GM19193 (cell line): ENCODE results near the gene CCSER1.

ENCODE experiments used
- POLR2A ChIP-seq: IDR thresholded peaks from 4 replicates; pipeline ENCODE4 v1.6.1; 2011; ENCODE audit not compliant: insufficient read depth, insufficient read length; ENCODE audit errors: extremely low read depth

The CCSER1 gene

DNA sequence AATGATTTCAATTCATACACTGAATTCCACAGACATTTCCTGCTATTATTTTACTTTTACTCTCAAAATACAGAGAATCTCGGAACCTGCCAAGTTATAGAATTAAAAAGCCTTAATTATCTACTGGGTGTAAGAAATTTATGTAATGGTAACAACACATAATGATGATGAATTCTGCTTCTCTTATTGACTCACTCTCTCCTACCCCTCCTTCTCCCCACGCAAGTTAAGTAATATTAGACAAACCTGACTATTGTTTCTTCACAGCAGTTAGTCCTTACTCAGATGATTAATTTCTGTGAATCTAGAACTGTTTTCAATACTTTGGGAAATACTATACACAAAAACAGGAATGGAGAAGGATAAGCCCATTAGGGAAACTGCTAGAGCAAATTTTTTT is 762.0 kb downstream of the CCSER1 start:
- no peak for TF ChIP-seq POLR2A

DNA sequence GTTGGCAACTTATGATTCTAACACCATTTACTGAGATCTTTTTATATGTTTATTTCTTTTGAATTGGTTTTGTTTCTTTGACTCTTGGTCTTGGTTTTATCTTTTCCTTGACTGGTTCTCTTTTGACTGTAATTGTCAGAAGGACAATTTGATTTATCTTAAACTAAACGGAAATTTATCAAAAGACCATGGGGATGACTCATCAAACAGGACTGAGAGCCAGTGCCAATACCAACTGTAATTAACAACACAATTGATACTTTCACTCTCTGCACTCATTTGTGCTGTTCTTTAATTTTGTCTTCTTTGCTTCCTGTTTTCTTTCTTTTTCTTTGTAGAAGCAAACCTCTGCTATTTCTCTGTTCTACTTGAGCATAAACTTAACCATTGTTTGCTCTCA is 776.8 kb downstream of the CCSER1 start:
- no peak for TF ChIP-seq POLR2A

DNA sequence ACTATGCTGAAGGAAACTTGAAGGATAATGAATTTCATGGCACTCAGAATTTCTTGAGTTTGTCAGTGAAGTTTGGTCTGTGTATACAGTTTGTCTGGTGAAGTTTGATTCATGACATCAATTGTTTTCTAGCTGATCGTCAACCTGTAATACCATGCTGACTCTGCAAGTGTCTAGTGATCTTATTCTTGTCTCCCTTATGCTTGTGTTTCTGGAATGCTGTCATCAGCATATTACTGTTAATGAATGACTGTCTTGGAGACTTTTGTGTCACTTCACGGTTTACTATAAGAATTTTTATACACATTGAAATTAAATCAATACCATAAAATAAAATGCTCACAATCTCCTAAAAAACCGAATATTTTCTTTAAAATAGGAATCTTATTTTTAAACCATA is 779.0 kb downstream of the CCSER1 start:
- no peak for TF ChIP-seq POLR2A

DNA sequence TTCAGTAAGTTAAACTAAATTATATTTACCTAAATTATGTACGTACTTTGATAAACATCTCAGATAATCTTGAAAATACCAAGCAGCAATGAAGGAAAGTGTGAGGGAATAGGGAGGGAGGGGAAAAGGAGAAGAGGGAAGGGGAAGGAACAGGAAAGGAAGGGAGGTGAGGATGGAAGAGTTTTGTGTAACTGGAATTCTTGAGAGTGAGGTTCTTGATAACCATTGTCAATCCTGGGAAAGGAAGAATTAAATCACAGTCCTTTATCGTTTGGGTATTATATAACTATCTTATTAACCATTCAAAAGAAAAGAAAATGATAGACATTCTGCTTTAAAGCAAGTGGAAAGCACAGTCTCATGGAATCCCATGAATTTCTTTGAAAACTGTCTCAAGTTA is 795.0 kb downstream of the CCSER1 start:
- TF ChIP-seq POLR2A = no peak

DNA sequence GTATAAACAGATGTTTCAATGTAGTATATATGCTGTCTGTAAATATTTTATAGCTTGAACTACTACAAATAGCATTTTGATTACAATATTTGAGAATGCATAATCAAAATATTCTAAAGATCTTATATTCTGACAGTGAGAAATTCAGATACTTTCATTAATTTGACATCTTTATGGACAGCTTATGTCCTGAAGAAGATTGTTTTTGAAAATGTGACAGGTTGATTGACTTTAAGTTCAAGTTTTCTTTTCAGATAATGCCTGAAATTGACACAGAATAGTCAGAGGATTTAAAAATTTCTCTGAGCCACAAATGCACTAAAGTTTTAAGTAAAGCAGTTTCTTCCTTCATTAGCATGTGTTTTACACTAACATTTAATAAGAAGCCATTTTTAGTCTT is 799.8 kb downstream of the CCSER1 start:
- no peak for TF ChIP-seq POLR2A

DNA sequence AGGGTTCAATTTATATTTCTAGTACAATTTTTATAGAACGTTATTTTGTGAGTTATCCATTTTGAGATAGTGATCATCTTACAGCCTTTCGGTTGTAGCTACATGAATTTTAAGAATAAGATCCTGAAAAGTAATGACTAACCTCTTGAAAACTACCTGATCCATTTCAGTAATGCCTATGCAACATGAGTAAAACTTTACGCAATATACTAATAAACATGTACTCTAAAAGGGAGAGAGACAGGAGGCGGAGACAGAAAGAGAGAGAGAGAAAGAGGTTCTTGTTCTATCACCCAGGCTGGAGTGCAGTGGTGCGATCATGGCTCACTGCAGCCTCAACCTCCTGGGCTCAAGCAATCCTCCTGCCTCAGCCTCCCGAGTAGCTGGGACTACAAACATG is 816.1 kb downstream of the CCSER1 start:
- TF ChIP-seq POLR2A = no peak

DNA sequence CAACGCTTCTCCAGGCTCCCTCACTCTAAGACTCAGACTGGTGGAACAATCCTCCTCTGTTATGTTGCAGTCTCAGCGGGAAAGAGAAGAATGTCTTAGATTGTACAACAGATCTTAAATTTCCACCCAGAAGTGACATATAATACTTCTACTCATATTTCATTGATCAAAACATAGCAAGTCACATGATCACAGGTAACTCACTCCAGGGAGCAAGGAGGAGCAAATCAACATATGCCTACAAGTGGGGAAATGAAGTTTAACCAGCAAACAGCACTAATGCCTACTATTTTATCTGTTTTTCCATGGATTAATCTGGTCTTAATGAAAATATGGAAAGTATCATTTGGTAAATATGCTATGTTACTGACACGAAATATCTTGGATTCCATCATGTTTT is 819.8 kb downstream of the CCSER1 start:
- no peak for TF ChIP-seq POLR2A

DNA sequence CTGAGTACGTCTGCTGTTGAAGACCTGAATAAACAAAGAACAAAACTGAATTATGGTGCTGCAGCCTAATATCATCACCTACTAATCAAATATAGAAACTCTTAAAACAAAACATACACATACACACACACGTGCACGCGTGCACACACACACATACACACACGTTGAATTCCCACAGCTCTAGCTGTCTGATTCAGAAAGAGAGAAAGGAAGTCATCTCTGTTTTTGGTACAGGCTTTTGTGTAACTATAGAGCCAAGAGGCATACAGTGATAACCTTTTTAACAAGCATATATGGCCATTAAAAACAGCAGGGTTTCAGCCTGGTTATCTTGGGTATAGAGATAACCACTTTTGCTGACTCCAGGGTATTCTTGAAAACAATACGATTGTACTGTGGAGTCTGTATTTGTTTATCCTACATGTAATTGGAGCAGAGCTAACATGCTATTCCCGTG is 823.2 kb downstream of the CCSER1 start:
- TF ChIP-seq POLR2A = no peak

DNA sequence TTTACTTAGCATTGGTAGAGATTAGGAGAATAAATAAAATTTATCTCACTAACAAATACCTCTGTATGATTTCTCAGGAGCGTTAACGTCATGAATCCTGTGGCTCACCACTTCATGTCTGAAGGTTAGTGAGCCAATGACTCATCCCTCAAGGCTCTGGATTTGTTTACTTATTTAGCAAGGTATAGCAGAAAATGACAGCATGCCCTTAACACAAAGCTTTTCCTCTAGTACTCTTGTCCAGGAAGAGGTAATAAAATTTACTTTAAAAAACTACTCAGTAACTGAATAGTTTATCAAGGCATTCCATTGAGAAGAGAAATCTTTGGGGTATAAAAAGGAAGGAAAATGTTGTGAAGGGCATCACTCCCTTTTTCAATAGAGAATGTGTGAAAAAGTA is 823.8 kb downstream of the CCSER1 start:
- TF ChIP-seq POLR2A = no peak

DNA sequence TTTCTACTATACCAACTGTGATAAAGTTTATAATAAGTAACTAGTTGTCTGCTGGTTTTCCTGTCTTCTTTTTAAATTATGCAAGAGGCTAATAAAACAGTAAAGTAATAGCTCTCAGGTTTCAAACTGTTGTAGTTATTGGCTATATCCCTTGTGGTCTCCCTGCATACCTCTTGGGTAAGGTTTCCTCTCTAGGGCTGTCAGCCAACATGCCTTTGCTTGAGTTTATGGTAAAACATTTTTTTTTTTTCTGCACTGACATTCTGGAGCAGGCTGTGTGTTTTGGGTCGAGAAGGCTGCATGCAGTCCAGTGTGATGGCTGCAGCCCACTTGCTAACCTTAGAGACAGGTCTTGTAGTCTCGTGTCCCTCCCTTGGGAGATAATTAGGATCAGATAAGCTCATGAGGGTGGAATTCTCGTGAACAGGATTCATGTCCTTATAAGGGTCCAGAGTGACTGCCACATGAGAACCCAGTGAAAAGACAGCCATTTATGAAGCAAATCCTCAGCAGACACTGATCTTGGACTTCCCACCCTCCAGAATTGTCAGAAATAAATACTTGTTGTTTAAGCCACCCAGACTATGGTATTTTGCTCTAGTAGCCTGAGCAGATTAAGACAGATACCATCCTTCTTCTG is 831.2 kb downstream of the CCSER1 start:
- no peak for TF ChIP-seq POLR2A

DNA sequence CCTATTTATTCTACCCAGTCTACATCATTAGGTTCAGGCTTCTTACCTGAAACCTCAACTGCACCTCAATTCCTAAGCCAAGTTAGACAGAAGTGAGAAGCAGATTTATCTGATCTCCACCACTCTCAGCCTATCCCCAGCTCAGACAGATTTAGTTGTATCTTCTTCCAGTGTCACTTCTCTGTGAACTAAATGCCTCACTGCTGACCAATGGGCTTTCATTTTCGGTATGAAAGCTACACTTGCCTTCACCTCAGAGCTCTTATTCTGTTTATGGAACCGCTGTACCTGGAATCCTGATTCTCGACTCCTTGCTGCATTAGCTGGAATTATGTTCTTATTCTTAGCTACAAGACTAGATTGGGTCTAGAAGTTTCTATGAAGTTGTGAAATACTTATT is 833.2 kb downstream of the CCSER1 start:
- TF ChIP-seq POLR2A = no peak

DNA sequence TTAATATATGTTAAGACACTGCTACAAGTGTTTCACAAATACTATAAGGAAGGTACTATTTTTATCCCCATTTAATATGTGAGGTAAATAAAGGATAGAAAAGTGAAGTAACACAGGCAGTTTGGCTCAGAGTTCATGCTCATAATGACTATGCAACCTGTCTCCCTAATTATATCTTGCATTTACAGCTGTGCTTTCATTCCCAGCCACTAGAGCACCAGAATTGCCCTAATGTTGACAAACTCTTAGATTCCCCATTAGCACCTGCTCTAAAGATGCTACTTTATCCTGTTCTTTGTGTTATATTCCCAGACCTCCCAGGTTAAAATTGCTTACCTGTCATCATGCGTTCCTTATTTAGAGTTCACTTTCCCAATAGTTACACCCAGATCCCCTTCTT is 833.6 kb downstream of the CCSER1 start:
- TF ChIP-seq POLR2A = no peak

DNA sequence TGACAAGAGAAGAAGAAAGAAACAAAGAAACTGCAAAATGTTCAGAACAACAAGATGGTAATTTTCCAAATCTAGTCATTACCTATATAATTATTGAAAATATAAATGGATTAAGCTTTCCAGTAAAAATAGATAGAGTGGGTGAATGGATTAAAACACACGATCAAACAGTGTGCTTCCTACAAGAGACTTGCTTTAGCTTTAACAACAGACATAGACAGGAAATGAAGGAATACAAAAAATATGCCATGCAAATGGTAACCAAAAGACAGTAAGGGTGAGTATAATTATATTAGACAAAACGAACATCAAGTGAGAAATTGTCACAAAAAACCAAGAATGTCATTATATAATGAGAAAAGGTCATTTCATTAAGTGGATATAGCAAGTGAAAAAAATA is 842.8 kb downstream of the CCSER1 start:
- TF ChIP-seq POLR2A = no peak

DNA sequence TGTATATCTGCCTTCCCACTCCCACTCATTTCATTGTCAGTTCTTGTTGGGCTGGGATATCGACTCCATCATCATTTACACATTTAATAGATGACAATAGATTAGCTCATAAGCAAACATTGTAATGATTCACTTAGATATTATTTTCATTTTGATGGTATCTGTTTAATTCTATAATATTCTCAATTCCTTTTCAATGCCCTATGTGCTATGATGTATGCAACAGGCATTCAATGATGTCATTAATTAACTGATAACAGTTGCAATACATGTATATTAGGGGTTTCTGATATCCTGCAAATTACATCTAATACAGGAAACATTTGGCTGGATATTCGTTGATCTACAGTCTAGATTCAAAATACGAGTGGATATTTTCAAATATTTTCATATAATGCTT is 850.5 kb downstream of the CCSER1 start:
- no peak for TF ChIP-seq POLR2A

DNA sequence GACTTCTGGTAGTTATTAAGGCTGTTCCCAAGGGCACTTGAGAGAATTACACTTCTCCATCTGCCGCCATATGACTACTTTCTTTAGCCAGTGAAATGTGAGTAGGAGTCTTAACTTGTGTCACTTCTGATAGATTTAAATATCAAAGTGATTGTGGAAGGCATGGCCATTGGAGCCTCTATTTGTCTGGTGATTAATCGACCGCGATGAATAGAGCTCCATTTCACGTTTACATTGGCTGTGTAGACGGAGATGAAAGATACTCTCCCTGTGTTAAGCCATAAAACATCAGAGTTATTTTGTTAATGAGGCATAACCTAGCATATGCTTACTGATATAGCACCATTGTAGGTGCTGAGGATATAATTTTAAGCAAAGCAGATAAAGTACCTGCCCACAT is 852.4 kb downstream of the CCSER1 start:
- no peak for TF ChIP-seq POLR2A

DNA sequence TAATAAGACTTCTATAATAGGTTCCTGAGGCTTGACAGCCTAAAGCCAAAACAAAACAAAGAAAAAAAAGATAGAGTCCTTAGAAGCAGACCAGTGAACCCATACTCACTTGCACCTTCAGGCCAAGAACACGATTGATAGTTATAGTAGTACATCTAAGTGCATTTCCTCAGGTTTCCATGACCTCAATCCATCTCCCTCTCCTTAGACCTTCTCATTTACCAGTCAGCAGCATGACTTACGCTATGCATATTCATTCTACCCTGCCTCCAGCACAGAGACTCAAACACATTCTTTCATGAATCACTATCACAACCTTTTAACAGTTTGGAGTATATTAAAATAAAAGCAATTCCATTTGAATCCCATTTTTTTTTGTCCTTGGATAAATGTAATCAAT is 855.6 kb downstream of the CCSER1 start:
- no peak for TF ChIP-seq POLR2A

DNA sequence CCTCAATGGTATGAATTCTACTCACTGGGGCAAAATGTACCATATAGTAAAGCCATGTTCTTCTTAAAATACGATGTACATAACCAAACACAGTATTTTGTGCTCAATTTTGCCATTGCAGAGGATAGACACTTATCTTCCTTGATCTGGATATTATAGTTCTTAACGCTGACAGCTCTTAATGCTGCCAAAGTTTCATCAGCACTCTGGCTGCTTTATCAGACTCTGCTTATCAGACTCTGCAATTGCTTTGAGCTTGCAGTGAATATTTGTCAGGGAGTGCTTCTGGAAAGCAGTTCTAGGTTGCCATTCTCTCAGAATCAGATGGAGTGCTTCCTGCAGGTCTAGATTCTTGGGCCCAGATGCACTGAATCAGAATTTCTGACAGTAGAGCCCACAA is 863.1 kb downstream of the CCSER1 start:
- no peak for TF ChIP-seq POLR2A
